Vagina (tissue), 2 donors: ENCODE results near the gene TRMT112. TPM values are rescaled to one million over a fixed set of nuclear protein-coding genes. Genes with fewer than 3 reads are reported as not detected.

Source experiments
- DNase-seq, 2 donors: peaks; one replicate each; pipeline ENCODE4 v3.0.0-alpha.2; 2017; ENCODE audit errors: extremely low spot score in 2 of 2
- H3K27ac ChIP-seq: fragments of 200-600 bp; sonication (generic); one replicate; pipeline ENCODE4 v1.5.1; 2019
- H3K27me3 ChIP-seq: fragments of 200-600 bp; sonication (generic); one replicate; pipeline ENCODE4 v1.5.1; 2019
- H3K36me3 ChIP-seq, 2 donors: fragments of 200-600 bp; sonication (generic); one replicate each; pipeline ENCODE4 v1.5.1; 2017 to 2019
- H3K4me1 ChIP-seq: fragments of 200-600 bp; sonication (generic); one replicate; pipeline ENCODE4 v1.5.1; 2019
- H3K4me3 ChIP-seq, 2 donors: fragments of 200-600 bp; sonication (generic); 1 replicate in 1 of 2; 2 replicates in 1 of 2; pipeline ENCODE4 v1.5.1; 2016 to 2019
- H3K9me3 ChIP-seq: fragments of 200-600 bp; sonication (generic); one replicate; pipeline ENCODE4 v1.5.1; 2019
- CTCF ChIP-seq, 3 experiments: fragments of 450-650 bp in 2 of 3; fragments of 200-600 bp in 1 of 3; sonication (generic) in 1 of 3; IDR thresholded peaks; one replicate each; pipeline ENCODE4 v1.5.1; 2017 to 2019; ENCODE audit warnings: antibody characterized with exemption in 3 of 3, mild to moderate bottlenecking in 2 of 3, moderate library complexity in 2 of 3
- POLR2A ChIP-seq, 2 donors: fragments of 450-650 bp; IDR thresholded peaks; one replicate each; pipeline ENCODE4 v1.6.1; 2017; ENCODE audit warnings: antibody characterized with exemption in 2 of 2, mild to moderate bottlenecking in 2 of 2, moderate library complexity in 2 of 2
- POLR2AphosphoS5 ChIP-seq, 2 donors: sonication (generic); formaldehyde crosslinking; IDR thresholded peaks; one replicate each; pipeline ENCODE4 v1.9.0; 2017; ENCODE audit warnings: antibody characterized with exemption in 2 of 2, mild to moderate bottlenecking in 2 of 2, low read depth in 1 of 2; ENCODE audit not compliant: insufficient read depth in 1 of 2
- intact Hi-C: fragments of 100-400 bp; cut with DNase I; formaldehyde crosslinking; loops from one replicate; pipeline ENCODE4 v1.15.1; 2023
- total RNA-seq: library from RNA; depleted of rRNA; stranded (reverse); fragments of >200 nt; gene quantifications from one replicate; pipeline ENCODE4 v1.2.3, GENCODE V29; 2016

TRMT112 gene
- total RNA-seq, 1 donor from 2014 or later, result 195 TPM

GRCh38 chr11:64292460-64293254 is 24.7 kb downstream of the TRMT112 start:
- H3K27ac ChIP-seq, result no peak overlapping the region
- peaks cover 10% of the 10 kb centered on the region for H3K27me3 ChIP-seq
- H3K4me3 ChIP-seq, result peak overlapping the region; percentile 31 to 39
- H3K9me3 ChIP-seq, result no peaks in the 10 kb centered on the region
- peaks cover 19% of the 10 kb centered on the region for H3K4me1 ChIP-seq
- H3K36me3 ChIP-seq, result no peaks in the 10 kb centered on the region
- intact Hi-C loops, result no loop called here
- TF ChIP-seq POLR2AphosphoS5 (IDR thresholded peaks at IDR 0.05; ENCODE audit: insufficient read depth in 1 of 2, low read depth in 1 of 2) (no peak), CTCF (IDR thresholded peaks at IDR 0.05) (no peak), POLR2A (IDR thresholded peaks at IDR 0.05) (no peak)
- DNase-seq, result no peak

GRCh38 chr11:64291752-64292459 is 25.5 kb downstream of the TRMT112 start:
- H3K27me3 ChIP-seq, result peaks cover 10% of the 10 kb centered on the region
- intact Hi-C loops, result no loop called here
- peak overlapping the region; percentile 31 to 39 for H3K4me3 ChIP-seq
- no peaks in the 10 kb centered on the region for H3K9me3 ChIP-seq
- peaks cover 20% of the 10 kb centered on the region for H3K4me1 ChIP-seq
- TF ChIP-seq CTCF (IDR thresholded peaks at IDR 0.05) (no peak), POLR2AphosphoS5 (IDR thresholded peaks at IDR 0.05; ENCODE audit: insufficient read depth in 1 of 2, low read depth in 1 of 2) (no peak), POLR2A (IDR thresholded peaks at IDR 0.05) (no peak)
- no peak overlapping the region for H3K27ac ChIP-seq
- no peak for DNase-seq
- H3K36me3 ChIP-seq, result no peaks in the 10 kb centered on the region

- H3K4me3 ChIP-seq, result peak within 1 kb of the TSS; percentile 31 to 39
- intact Hi-C loops, result no loop called here
Measured at GRCh38 chr11:64291262-64291751, 26.1 kb downstream of the TRMT112 start, which contains the start of gene KCNK4. Gene KCNK4 (plus strand): TSS chr11:64291302. CDS start chr11:64293019, 1,717 bp downstream.

GRCh38 chr11:64290352-64291261 is 26.8 kb downstream of the TRMT112 start:
- Histone ChIP-seq H3K4me1 (peaks cover 32% of the 10 kb centered on the region), H3K27me3 (peaks cover 10% of the 10 kb centered on the region), H3K4me3 (no peak overlapping the region), H3K9me3 (no peaks in the 10 kb centered on the region), H3K27ac (no peak overlapping the region), H3K36me3 (no peaks in the 10 kb centered on the region)
- TF ChIP-seq POLR2AphosphoS5 (IDR thresholded peaks at IDR 0.05; ENCODE audit: insufficient read depth in 1 of 2, low read depth in 1 of 2), result no peak
- no peak for TF ChIP-seq POLR2A (IDR thresholded peaks at IDR 0.05)
- TF ChIP-seq CTCF (IDR thresholded peaks at IDR 0.05), result no peak
- intact Hi-C loops, result no loop called here
- no peak for DNase-seq

More at GRCh38 chr11:64291262-64291751, 26.1 kb downstream of the TRMT112 start, which contains the start of gene KCNK4:
- TF ChIP-seq POLR2A (IDR thresholded peaks at IDR 0.05) (no peak), POLR2AphosphoS5 (IDR thresholded peaks at IDR 0.05; ENCODE audit: insufficient read depth in 1 of 2, low read depth in 1 of 2) (no peak), CTCF (IDR thresholded peaks at IDR 0.05) (no peak)
- peaks cover 10% of the 10 kb centered on the region for H3K27me3 ChIP-seq
- peaks cover 26% of the 10 kb centered on the region for H3K4me1 ChIP-seq
- no peaks in the 10 kb centered on the region for H3K36me3 ChIP-seq
- no peak within 1 kb of the TSS for H3K27ac ChIP-seq
- no peak for DNase-seq
- no peaks in the 10 kb centered on the region for H3K9me3 ChIP-seq
